ENCODE measurements around the gene CLDN22.

CLDN22 gene

DNA sequence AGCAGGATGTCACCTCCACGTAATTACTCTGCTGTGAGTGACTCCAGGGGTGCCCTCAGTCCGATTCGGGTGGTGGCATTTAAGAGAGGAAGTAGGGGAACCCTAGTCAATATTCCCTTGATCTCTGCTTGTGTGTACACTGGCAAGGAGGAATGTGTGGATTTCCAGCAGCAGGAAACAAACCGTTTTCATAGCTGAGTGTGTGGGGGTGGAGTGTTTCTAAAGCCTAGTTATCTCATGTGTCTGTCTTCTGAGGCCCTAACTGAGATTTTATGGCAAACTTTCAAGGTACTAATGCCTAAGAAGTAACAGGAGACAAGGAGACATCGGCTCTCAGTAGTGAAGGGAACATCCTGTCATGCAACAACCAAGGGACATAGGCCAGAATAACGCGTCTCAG lies 8.8 kb upstream of the CLDN22 start (continued):
- TF ChIP-seq, protein P1, sequence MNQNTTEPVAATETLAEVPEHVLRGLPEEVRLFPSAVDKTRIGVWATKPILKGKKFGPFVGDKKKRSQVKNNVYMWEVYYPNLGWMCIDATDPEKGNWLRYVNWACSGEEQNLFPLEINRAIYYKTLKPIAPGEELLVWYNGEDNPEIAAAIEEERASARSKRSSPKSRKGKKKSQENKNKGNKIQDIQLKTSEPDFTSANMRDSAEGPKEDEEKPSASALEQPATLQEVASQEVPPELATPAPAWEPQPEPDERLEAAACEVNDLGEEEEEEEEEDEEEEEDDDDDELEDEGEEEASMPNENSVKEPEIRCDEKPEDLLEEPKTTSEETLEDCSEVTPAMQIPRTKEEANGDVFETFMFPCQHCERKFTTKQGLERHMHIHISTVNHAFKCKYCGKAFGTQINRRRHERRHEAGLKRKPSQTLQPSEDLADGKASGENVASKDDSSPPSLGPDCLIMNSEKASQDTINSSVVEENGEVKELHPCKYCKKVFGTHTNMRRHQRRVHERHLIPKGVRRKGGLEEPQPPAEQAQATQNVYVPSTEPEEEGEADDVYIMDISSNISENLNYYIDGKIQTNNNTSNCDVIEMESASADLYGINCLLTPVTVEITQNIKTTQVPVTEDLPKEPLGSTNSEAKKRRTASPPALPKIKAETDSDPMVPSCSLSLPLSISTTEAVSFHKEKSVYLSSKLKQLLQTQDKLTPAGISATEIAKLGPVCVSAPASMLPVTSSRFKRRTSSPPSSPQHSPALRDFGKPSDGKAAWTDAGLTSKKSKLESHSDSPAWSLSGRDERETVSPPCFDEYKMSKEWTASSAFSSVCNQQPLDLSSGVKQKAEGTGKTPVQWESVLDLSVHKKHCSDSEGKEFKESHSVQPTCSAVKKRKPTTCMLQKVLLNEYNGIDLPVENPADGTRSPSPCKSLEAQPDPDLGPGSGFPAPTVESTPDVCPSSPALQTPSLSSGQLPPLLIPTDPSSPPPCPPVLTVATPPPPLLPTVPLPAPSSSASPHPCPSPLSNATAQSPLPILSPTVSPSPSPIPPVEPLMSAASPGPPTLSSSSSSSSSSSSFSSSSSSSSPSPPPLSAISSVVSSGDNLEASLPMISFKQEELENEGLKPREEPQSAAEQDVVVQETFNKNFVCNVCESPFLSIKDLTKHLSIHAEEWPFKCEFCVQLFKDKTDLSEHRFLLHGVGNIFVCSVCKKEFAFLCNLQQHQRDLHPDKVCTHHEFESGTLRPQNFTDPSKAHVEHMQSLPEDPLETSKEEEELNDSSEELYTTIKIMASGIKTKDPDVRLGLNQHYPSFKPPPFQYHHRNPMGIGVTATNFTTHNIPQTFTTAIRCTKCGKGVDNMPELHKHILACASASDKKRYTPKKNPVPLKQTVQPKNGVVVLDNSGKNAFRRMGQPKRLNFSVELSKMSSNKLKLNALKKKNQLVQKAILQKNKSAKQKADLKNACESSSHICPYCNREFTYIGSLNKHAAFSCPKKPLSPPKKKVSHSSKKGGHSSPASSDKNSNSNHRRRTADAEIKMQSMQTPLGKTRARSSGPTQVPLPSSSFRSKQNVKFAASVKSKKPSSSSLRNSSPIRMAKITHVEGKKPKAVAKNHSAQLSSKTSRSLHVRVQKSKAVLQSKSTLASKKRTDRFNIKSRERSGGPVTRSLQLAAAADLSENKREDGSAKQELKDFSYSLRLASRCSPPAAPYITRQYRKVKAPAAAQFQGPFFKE (tag by site-specific recombination; IDR thresholded peaks at IDR 0.05; ENCODE audit: borderline replicate concordance) = no peak

DNA sequence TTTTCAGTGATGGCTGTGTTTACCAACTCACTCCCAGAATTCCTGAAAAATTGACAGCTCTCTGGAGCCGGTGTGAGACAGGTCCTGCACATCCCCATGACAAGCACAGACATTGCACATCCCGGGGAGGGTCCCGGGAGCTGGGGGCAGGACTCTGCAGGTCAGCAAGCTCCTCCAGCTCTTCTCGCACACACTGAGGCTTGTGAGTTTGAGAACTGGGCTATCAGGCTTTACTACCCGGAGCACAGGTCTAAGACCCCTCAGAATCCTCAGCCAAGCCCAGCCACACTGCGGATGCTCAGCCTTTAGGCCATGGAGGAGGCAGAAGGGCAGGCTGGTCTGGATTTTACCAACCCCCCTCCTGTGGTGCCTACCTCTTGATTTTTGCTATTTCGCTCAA lies 7.8 kb upstream of the CLDN22 start:
- ChIA-PET POLR2A (no interaction called here), CTCF (no interaction called here)
- H3K4me1 ChIP-seq (ENCODE audit: control insufficient read depth, insufficient read depth, low read length) = no peaks in the 10 kb centered on the region
- H3K4me3 ChIP-seq (ENCODE audit: low read depth, low read length) = no peak overlapping the region
- TF ChIP-seq ZBTB8A (tag by site-specific recombination; IDR thresholded peaks at IDR 0.05) = no peak
- no peak for TF ChIP-seq ZNF654 (tag by site-specific recombination; IDR thresholded peaks at IDR 0.05; ENCODE audit: low read depth)
- TF ChIP-seq ZNF354C (tag by site-specific recombination; IDR thresholded peaks at IDR 0.05; ENCODE audit: borderline replicate concordance, low read depth) = no peak
- TF ChIP-seq ZNF324 (tag by site-specific recombination; IDR thresholded peaks at IDR 0.05) = no peak
- no peak for TF ChIP-seq ZNF23 (tag by site-specific recombination; IDR thresholded peaks at IDR 0.05; ENCODE audit: borderline replicate concordance)
- no peak for TF ChIP-seq TCF7L2 (IDR thresholded peaks at IDR 0.05; ENCODE audit: borderline replicate concordance, low read depth, low read length)
- no peak for TF ChIP-seq ZNF558 (tag by site-specific recombination; IDR thresholded peaks at IDR 0.05)
- TF ChIP-seq ZNF184 (tag by site-specific recombination; IDR thresholded peaks at IDR 0.05) = no peak
- no peak for TF ChIP-seq ZFP69B (tag by site-specific recombination; IDR thresholded peaks at IDR 0.05)
- no peak for TF ChIP-seq MYNN (tag by site-specific recombination; IDR thresholded peaks at IDR 0.05; ENCODE audit: borderline replicate concordance)
- TF ChIP-seq, protein P2, sequence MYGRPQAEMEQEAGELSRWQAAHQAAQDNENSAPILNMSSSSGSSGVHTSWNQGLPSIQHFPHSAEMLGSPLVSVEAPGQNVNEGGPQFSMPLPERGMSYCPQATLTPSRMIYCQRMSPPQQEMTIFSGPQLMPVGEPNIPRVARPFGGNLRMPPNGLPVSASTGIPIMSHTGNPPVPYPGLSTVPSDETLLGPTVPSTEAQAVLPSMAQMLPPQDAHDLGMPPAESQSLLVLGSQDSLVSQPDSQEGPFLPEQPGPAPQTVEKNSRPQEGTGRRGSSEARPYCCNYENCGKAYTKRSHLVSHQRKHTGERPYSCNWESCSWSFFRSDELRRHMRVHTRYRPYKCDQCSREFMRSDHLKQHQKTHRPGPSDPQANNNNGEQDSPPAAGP (tag by site-specific recombination; IDR thresholded peaks at IDR 0.05) = no peak
- TF ChIP-seq SETDB1 (IDR thresholded peaks at IDR 0.05; ENCODE audit: insufficient read length, low read length) = no peak
- no peak for TF ChIP-seq ZNF155 (tag by site-specific recombination; IDR thresholded peaks at IDR 0.05)
- TF ChIP-seq, protein P3, sequence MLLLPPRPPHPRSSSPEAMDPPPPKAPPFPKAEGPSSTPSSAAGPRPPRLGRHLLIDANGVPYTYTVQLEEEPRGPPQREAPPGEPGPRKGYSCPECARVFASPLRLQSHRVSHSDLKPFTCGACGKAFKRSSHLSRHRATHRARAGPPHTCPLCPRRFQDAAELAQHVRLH (tag by site-specific recombination; IDR thresholded peaks at IDR 0.05) = no peak
- H3K36me3 ChIP-seq (ENCODE audit: control insufficient read depth in 2 of 2, insufficient read depth in 1 of 2, low read length in 2 of 2) = no peaks in the 10 kb centered on the region
- H3K27ac ChIP-seq (ENCODE audit: extremely low read depth, low read depth, low read length) = no peak overlapping the region
- H3K9me3 ChIP-seq (ENCODE audit: control insufficient read depth, insufficient read depth, low read depth, low read length) = no peaks in the 10 kb centered on the region

DNA sequence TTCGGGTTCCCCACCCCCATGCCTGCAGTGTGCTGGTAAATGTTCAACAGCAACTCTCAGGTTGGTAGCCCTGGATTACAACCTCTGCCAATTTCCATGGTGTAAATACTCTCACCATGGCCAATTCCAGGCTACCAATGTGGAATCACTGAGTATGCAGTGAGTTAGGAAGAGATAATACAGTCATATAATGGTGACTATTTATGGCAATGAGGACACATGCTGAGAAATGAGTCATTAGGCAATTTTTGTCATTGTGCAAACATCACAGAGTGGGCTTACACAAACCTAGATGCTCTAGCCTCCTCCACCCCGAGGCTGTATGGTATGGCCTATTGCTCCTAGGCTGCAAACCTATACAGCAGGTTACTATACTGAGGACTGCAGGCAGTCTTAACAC lies 6.8 kb upstream of the CLDN22 start:
- H3K4me3 ChIP-seq (ENCODE audit: low read depth, low read length) = no peak overlapping the region
- no peaks in the 10 kb centered on the region for H3K9me3 ChIP-seq (ENCODE audit: control insufficient read depth, insufficient read depth, low read depth, low read length)
- TF ChIP-seq, protein P4, sequence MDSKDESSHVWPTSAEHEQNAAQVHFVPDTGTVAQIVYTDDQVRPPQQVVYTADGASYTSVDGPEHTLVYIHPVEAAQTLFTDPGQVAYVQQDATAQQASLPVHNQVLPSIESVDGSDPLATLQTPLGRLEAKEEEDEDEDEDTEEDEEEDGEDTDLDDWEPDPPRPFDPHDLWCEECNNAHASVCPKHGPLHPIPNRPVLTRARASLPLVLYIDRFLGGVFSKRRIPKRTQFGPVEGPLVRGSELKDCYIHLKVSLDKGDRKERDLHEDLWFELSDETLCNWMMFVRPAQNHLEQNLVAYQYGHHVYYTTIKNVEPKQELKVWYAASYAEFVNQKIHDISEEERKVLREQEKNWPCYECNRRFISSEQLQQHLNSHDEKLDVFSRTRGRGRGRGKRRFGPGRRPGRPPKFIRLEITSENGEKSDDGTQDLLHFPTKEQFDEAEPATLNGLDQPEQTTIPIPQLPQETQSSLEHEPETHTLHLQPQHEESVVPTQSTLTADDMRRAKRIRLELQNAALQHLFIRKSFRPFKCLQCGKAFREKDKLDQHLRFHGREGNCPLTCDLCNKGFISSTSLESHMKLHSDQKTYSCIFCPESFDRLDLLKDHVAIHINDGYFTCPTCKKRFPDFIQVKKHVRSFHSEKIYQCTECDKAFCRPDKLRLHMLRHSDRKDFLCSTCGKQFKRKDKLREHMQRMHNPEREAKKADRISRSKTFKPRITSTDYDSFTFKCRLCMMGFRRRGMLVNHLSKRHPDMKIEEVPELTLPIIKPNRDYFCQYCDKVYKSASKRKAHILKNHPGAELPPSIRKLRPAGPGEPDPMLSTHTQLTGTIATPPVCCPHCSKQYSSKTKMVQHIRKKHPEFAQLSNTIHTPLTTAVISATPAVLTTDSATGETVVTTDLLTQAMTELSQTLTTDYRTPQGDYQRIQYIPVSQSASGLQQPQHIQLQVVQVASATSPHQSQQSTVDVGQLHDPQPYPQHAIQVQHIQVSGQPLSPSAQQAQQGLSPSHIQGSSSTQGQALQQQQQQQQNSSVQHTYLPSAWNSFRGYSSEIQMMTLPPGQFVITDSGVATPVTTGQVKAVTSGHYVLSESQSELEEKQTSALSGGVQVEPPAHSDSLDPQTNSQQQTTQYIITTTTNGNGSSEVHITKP (tag by site-specific recombination; IDR thresholded peaks at IDR 0.05) = peak; percentile 51
- TF ChIP-seq KLF7 (tag by site-specific recombination; IDR thresholded peaks at IDR 0.05; ENCODE audit: borderline replicate concordance) (no peak), ZNF184 (tag by site-specific recombination; IDR thresholded peaks at IDR 0.05) (peak; percentile 42; the same call in 1 of the 2 replicates), ZNF112 (tag by site-specific recombination; IDR thresholded peaks at IDR 0.05) (peak; percentile 99), ZNF629 (tag by site-specific recombination; IDR thresholded peaks at IDR 0.05) (0 out of 2 replicates have a peak, but pooled peaks have one; percentile 12), BCL11A (tag by site-specific recombination; IDR thresholded peaks at IDR 0.05; ENCODE audit: low read depth) (no peak), ZNF660 (tag by site-specific recombination; IDR thresholded peaks at IDR 0.05) (0 out of 2 replicates have a peak, but pooled peaks have one; percentile 15)
- TF ChIP-seq, protein P5, sequence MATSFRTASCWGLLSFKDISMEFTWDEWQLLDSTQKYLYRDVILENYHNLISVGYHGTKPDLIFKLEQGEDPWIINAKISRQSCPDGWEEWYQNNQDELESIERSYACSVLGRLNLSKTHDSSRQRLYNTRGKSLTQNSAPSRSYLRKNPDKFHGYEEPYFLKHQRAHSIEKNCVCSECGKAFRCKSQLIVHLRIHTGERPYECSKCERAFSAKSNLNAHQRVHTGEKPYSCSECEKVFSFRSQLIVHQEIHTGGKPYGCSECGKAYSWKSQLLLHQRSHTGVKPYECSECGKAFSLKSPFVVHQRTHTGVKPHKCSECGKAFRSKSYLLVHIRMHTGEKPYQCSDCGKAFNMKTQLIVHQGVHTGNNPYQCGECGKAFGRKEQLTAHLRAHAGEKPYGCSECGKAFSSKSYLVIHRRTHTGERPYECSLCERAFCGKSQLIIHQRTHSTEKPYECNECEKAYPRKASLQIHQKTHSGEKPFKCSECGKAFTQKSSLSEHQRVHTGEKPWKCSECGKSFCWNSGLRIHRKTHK (tag by site-specific recombination; IDR thresholded peaks at IDR 0.05) = peak; percentile 31; the same call in 1 of the 2 replicates
- H3K36me3 ChIP-seq (ENCODE audit: control insufficient read depth in 2 of 2, insufficient read depth in 1 of 2, low read length in 2 of 2) = no peaks in the 10 kb centered on the region
- H3K27ac ChIP-seq (ENCODE audit: extremely low read depth, low read depth, low read length) = no peak overlapping the region
- CTCF ChIA-PET = no interaction called here
- H3K4me1 ChIP-seq (ENCODE audit: control insufficient read depth, insufficient read depth, low read length) = no peaks in the 10 kb centered on the region
- POLR2A ChIA-PET = interaction anchor here (0.7 kb wide), 1 partner anchor 1133 kb away, joined by 3 read pairs; no protein-coding TSS in a partner anchor
